Measurements from ENCODE around the gene POP7. TPM values are rescaled to one million over a fixed set of nuclear protein-coding genes. Genes with fewer than 3 reads are reported as not detected.
"Not testable (repeated sequence)": the region's sequence is repeated elsewhere in the genome, so short reads cannot be mapped to it uniquely, and the experiment has no call there.

The POP7 gene
- total and polyA plus RNA-seq, 2 donors, result 31.2 to 35.4 TPM

- not testable (repeated sequence) for H3K36me3 ChIP-seq (ENCODE audit: control insufficient read depth in 2 of 2, insufficient read depth in 2 of 2, low read length in 1 of 2); H3K4me3 ChIP-seq (ENCODE audit: low read length in 2 of 2); DNase-seq (ENCODE audit: low read depth in 6 of 9, low spot score in 9 of 9); H3K4me1 ChIP-seq (ENCODE audit: control insufficient read depth in 2 of 2, insufficient read depth in 2 of 2, low read length in 2 of 2); H3K27ac ChIP-seq (ENCODE audit: low read depth in 1 of 2, low read length in 1 of 2)
- Histone ChIP-seq H3K27me3 (ENCODE audit: control insufficient read depth in 2 of 2, insufficient read depth in 1 of 2, low read length in 1 of 2) (peaks cover 28 to 41% of the 10 kb centered on the region in 2 donors), H3K9me3 (ENCODE audit: control insufficient read depth in 2 of 2, insufficient read depth in 1 of 2, low read length in 1 of 2) (peaks cover 1 to 14% of the 10 kb centered on the region in 2 donors)
- 95% methylated on average over 2 of the region's 2 CpGs for WGBS
Measured at GRCh38 chr7:100717073-100717472, 11.2 kb downstream of the POP7 start.

- WGBS, result 65% methylated on average over 8 of the region's 8 CpGs
- no peak for DNase-seq (ENCODE audit: low read depth in 6 of 9, low spot score in 9 of 9)
- H3K4me3 ChIP-seq (ENCODE audit: low read length in 2 of 2), result no peak overlapping the region
- H3K27ac ChIP-seq (ENCODE audit: low read depth in 1 of 2, low read length in 1 of 2), result no peak overlapping the region
- peaks cover 1 to 14% of the 10 kb centered on the region in 2 donors for H3K9me3 ChIP-seq (ENCODE audit: control insufficient read depth in 2 of 2, insufficient read depth in 1 of 2, low read length in 1 of 2)
- no peaks in the 10 kb centered on the region for H3K4me1 ChIP-seq (ENCODE audit: control insufficient read depth in 2 of 2, insufficient read depth in 2 of 2, low read length in 2 of 2)
- no peaks in the 10 kb centered on the region for H3K36me3 ChIP-seq (ENCODE audit: control insufficient read depth in 2 of 2, insufficient read depth in 2 of 2, low read length in 1 of 2)
- H3K27me3 ChIP-seq (ENCODE audit: control insufficient read depth in 2 of 2, insufficient read depth in 1 of 2, low read length in 1 of 2), result peaks cover 33 to 66% of the 10 kb centered on the region in 2 donors
Measured at GRCh38 chr7:100719523-100720278, 13.8 kb downstream of the POP7 start.

GRCh38 chr7:100720279-100720670 is 14.4 kb downstream of the POP7 start, which contains the start of gene EPO:
Gene EPO (plus strand): TSS chr7:100720468. CDS start chr7:100720981, 513 bp downstream.
- Histone ChIP-seq H3K27ac (ENCODE audit: low read depth in 1 of 2, low read length in 1 of 2) (no peak within 1 kb of the TSS), H3K36me3 (ENCODE audit: control insufficient read depth in 2 of 2, insufficient read depth in 2 of 2, low read length in 1 of 2) (no peaks in the 10 kb centered on the region), H3K27me3 (ENCODE audit: control insufficient read depth in 2 of 2, insufficient read depth in 1 of 2, low read length in 1 of 2) (peaks cover 33 to 69% of the 10 kb centered on the region in 2 donors), H3K9me3 (ENCODE audit: control insufficient read depth in 2 of 2, insufficient read depth in 1 of 2, low read length in 1 of 2) (peaks cover 1 to 14% of the 10 kb centered on the region in 2 donors), H3K4me3 (ENCODE audit: low read length in 2 of 2) (no peak within 1 kb of the TSS), H3K4me1 (ENCODE audit: control insufficient read depth in 2 of 2, insufficient read depth in 2 of 2, low read length in 2 of 2) (no peaks in the 10 kb centered on the region)
- no peak for DNase-seq (ENCODE audit: low read depth in 6 of 9, low spot score in 9 of 9)
- WGBS, result 4% methylated on average over 21 of the region's 21 CpGs

- no peak for DNase-seq (ENCODE audit: low read depth in 6 of 9, low spot score in 9 of 9)
- peaks cover 33 to 69% of the 10 kb centered on the region in 2 donors for H3K27me3 ChIP-seq (ENCODE audit: control insufficient read depth in 2 of 2, insufficient read depth in 1 of 2, low read length in 1 of 2)
Measured at GRCh38 chr7:100720671-100721504, 15.0 kb downstream of the POP7 start.

GRCh38 chr7:100721505-100721812 is 15.5 kb downstream of the POP7 start:
- 96% methylated on average over 8 of the region's 8 CpGs for WGBS
- Histone ChIP-seq H3K36me3 (ENCODE audit: control insufficient read depth in 2 of 2, insufficient read depth in 2 of 2, low read length in 1 of 2) (no peaks in the 10 kb centered on the region), H3K27me3 (ENCODE audit: control insufficient read depth in 2 of 2, insufficient read depth in 1 of 2, low read length in 1 of 2) (peaks cover 33 to 69% of the 10 kb centered on the region in 2 donors), H3K4me1 (ENCODE audit: control insufficient read depth in 2 of 2, insufficient read depth in 2 of 2, low read length in 2 of 2) (no peaks in the 10 kb centered on the region), H3K4me3 (ENCODE audit: low read length in 2 of 2) (no peak overlapping the region), H3K9me3 (ENCODE audit: control insufficient read depth in 2 of 2, insufficient read depth in 1 of 2, low read length in 1 of 2) (peaks cover 1 to 14% of the 10 kb centered on the region in 2 donors), H3K27ac (ENCODE audit: low read depth in 1 of 2, low read length in 1 of 2) (no peak overlapping the region)
- DNase-seq (ENCODE audit: low read depth in 6 of 9, low spot score in 9 of 9), result no peak

More at GRCh38 chr7:100720671-100721504, 15.0 kb downstream of the POP7 start:
- peaks cover 1 to 14% of the 10 kb centered on the region in 2 donors for H3K9me3 ChIP-seq (ENCODE audit: control insufficient read depth in 2 of 2, insufficient read depth in 1 of 2, low read length in 1 of 2)
- no peaks in the 10 kb centered on the region for H3K4me1 ChIP-seq (ENCODE audit: control insufficient read depth in 2 of 2, insufficient read depth in 2 of 2, low read length in 2 of 2)
- no peaks in the 10 kb centered on the region for H3K36me3 ChIP-seq (ENCODE audit: control insufficient read depth in 2 of 2, insufficient read depth in 2 of 2, low read length in 1 of 2)
- H3K27ac ChIP-seq (ENCODE audit: low read depth in 1 of 2, low read length in 1 of 2), result no peak overlapping the region
- no peak overlapping the region for H3K4me3 ChIP-seq (ENCODE audit: low read length in 2 of 2)
- WGBS, result 8% methylated on average over 56 of the region's 56 CpGs

GRCh38 chr7:100722480-100723212 is 16.7 kb downstream of the POP7 start:
- whole genome bisulfite sequencing, result 95% methylated on average over 17 of the region's 17 CpGs
- Histone ChIP-seq H3K27ac (ENCODE audit: low read depth in 1 of 2, low read length in 1 of 2) (no peak overlapping the region), H3K27me3 (ENCODE audit: control insufficient read depth in 2 of 2, insufficient read depth in 1 of 2, low read length in 1 of 2) (peaks cover 33 to 68% of the 10 kb centered on the region in 2 donors), H3K9me3 (ENCODE audit: control insufficient read depth in 2 of 2, insufficient read depth in 1 of 2, low read length in 1 of 2) (peaks cover 1 to 12% of the 10 kb centered on the region in 2 donors), H3K4me1 (ENCODE audit: control insufficient read depth in 2 of 2, insufficient read depth in 2 of 2, low read length in 2 of 2) (no peaks in the 10 kb centered on the region), H3K4me3 (ENCODE audit: low read length in 2 of 2) (no peak overlapping the region), H3K36me3 (ENCODE audit: control insufficient read depth in 2 of 2, insufficient read depth in 2 of 2, low read length in 1 of 2) (no peaks in the 10 kb centered on the region)
- DNase-seq (ENCODE audit: low read depth in 6 of 9, low spot score in 9 of 9), result no peak

GRCh38 chr7:100723732-100724275 is 17.9 kb downstream of the POP7 start:
- Histone ChIP-seq H3K27ac (ENCODE audit: low read depth in 1 of 2, low read length in 1 of 2) (no peak overlapping the region), H3K4me1 (ENCODE audit: control insufficient read depth in 2 of 2, insufficient read depth in 2 of 2, low read length in 2 of 2) (no peaks in the 10 kb centered on the region), H3K4me3 (ENCODE audit: low read length in 2 of 2) (no peak overlapping the region), H3K9me3 (ENCODE audit: control insufficient read depth in 2 of 2, insufficient read depth in 1 of 2, low read length in 1 of 2) (peaks cover 1 to 4% of the 10 kb centered on the region in 2 donors), H3K36me3 (ENCODE audit: control insufficient read depth in 2 of 2, insufficient read depth in 2 of 2, low read length in 1 of 2) (no peaks in the 10 kb centered on the region), H3K27me3 (ENCODE audit: control insufficient read depth in 2 of 2, insufficient read depth in 1 of 2, low read length in 1 of 2) (peaks cover 32 to 67% of the 10 kb centered on the region in 2 donors)
- no peak for DNase-seq (ENCODE audit: low read depth in 6 of 9, low spot score in 9 of 9)
- 92% methylated on average over 16 of the region's 16 CpGs for WGBS

- not testable (repeated sequence) for H3K27ac ChIP-seq (ENCODE audit: low read depth in 1 of 2, low read length in 1 of 2); H3K9me3 ChIP-seq (ENCODE audit: control insufficient read depth in 2 of 2, insufficient read depth in 1 of 2, low read length in 1 of 2); DNase-seq (ENCODE audit: low read depth in 6 of 9, low spot score in 9 of 9); H3K4me3 ChIP-seq (ENCODE audit: low read length in 2 of 2); H3K4me1 ChIP-seq (ENCODE audit: control insufficient read depth in 2 of 2, insufficient read depth in 2 of 2, low read length in 2 of 2); H3K36me3 ChIP-seq (ENCODE audit: control insufficient read depth in 2 of 2, insufficient read depth in 2 of 2, low read length in 1 of 2)
- peaks cover 27 to 61% of the 10 kb centered on the region in 2 donors for H3K27me3 ChIP-seq (ENCODE audit: control insufficient read depth in 2 of 2, insufficient read depth in 1 of 2, low read length in 1 of 2)
- WGBS, result 93% methylated on average over 2 of the region's 2 CpGs
Measured at GRCh38 chr7:100724364-100724763, 18.4 kb downstream of the POP7 start.
